DOHH2 (cell line): ENCODE results near the gene POU6F1.

Experiments
- H3F3A ChIP-seq: fragments of 200-600 bp; sonication (generic), shearing (Covaris generic); 2 replicates; pipeline ENCODE4 v1.6.0; 2016; ENCODE audit warnings: antibody characterized with exemption, mild to moderate bottlenecking; ENCODE audit not compliant: control insufficient read depth, insufficient read depth
- H3K27ac ChIP-seq: fragments of 200-600 bp; sonication (generic); 2 replicates; pipeline ENCODE4 v1.5.1; 2014; ENCODE audit warnings: low read depth, mild to moderate bottlenecking, low read length, moderate library complexity
- H3K27me3 ChIP-seq: fragments of 200-600 bp; sonication (generic); 2 replicates; pipeline ENCODE4 v1.6.1; 2014; ENCODE audit warnings: mild to moderate bottlenecking, low read length, mixed read lengths; ENCODE audit not compliant: control insufficient read depth
- H3K36me3 ChIP-seq: fragments of 200-600 bp; sonication (generic); 2 replicates; pipeline ENCODE4 v1.6.1; 2014; ENCODE audit warnings: mild to moderate bottlenecking, low read length, moderate library complexity, mixed read lengths; ENCODE audit not compliant: control insufficient read depth
- H3K4me1 ChIP-seq: fragments of 200-600 bp; sonication (generic); 2 replicates; pipeline ENCODE4 v1.6.1; 2014; ENCODE audit warnings: mild to moderate bottlenecking, low read length, mixed read lengths; ENCODE audit not compliant: control insufficient read depth
- H3K4me2 ChIP-seq: fragments of 200-600 bp; sonication (generic); 2 replicates; pipeline ENCODE4 v1.6.0; 2014; ENCODE audit warnings: mild to moderate bottlenecking, low read length, moderate library complexity
- H3K4me3 ChIP-seq: fragments of 200-600 bp; sonication (generic); 2 replicates; pipeline ENCODE4 v1.5.1; 2014; ENCODE audit warnings: mild to moderate bottlenecking, low read length, mixed read lengths
- H3K79me2 ChIP-seq: fragments of 200-600 bp; sonication (generic); 2 replicates; pipeline ENCODE4 v1.6.1; 2014; ENCODE audit warnings: mild to moderate bottlenecking, low read length, mixed read lengths; ENCODE audit not compliant: control insufficient read depth
- H3K9me2 ChIP-seq: fragments of 200-600 bp; sonication (generic); replicated peaks from 2 replicates; pipeline ENCODE4 v1.6.1; 2014; ENCODE audit warnings: mild to moderate bottlenecking, low read length, mixed read lengths; ENCODE audit not compliant: control insufficient read depth
- H3K9me3 ChIP-seq: fragments of 200-600 bp; sonication (generic); 2 replicates; pipeline ENCODE4 v1.6.1; 2014; ENCODE audit warnings: antibody characterized with exemption, low read length, mixed read lengths; ENCODE audit not compliant: control insufficient read depth, insufficient read depth
- H4K20me1 ChIP-seq: fragments of 200-600 bp; sonication (generic); 2 replicates; pipeline ENCODE4 v1.6.0; 2014; ENCODE audit warnings: low read depth, mild to moderate bottlenecking, antibody characterized with exemption, low read length, moderate library complexity; ENCODE audit not compliant: control insufficient read depth, insufficient read depth
- CTCF ChIP-seq: fragments of 200-600 bp; sonication (generic); IDR thresholded peaks from one replicate; pipeline ENCODE4 v1.5.1; 2014; ENCODE audit warnings: antibody characterized with exemption, mild to moderate bottlenecking, low read depth, low read length; ENCODE audit not compliant: poor library complexity, severe bottlenecking
- EZH2phosphoT487 ChIP-seq: fragments of 200-600 bp; sonication (generic); IDR thresholded peaks from 2 replicates; pipeline ENCODE4 v1.6.1; 2017; ENCODE audit warnings: borderline replicate concordance, mild to moderate bottlenecking, antibody characterized with exemption, low read length, moderate library complexity, mixed read lengths

POU6F1 gene

GRCh38 chr12:51156245-51156765 is 61.6 kb downstream of the POU6F1 start:
- no peak overlapping the region for H3K4me2 ChIP-seq
- H3K4me3 ChIP-seq = no peak overlapping the region
- no peaks in the 10 kb centered on the region for H3K36me3 ChIP-seq
- H3F3A ChIP-seq = no peaks in the 10 kb centered on the region
- H3K79me2 ChIP-seq = peaks cover 16% of the 10 kb centered on the region
- no peaks in the 10 kb centered on the region for H3K27me3 ChIP-seq
- TF ChIP-seq EZH2phosphoT487 (no peak), CTCF (no peak)
- H3K9me3 ChIP-seq = no peaks in the 10 kb centered on the region
- H3K4me1 ChIP-seq = no peaks in the 10 kb centered on the region
- H4K20me1 ChIP-seq = no peaks in the 10 kb centered on the region
- H3K27ac ChIP-seq = no peak overlapping the region
- H3K9me2 ChIP-seq = no peaks in the 10 kb centered on the region

- Histone ChIP-seq H3F3A (no peaks in the 10 kb centered on the region), H3K36me3 (no peaks in the 10 kb centered on the region), H3K27ac (no peak overlapping the region), H3K4me2 (no peak overlapping the region), H4K20me1 (no peaks in the 10 kb centered on the region), H3K9me3 (no peaks in the 10 kb centered on the region), H3K9me2 (no peaks in the 10 kb centered on the region), H3K4me1 (no peaks in the 10 kb centered on the region), H3K79me2 (peaks cover 2% of the 10 kb centered on the region; the same call in 1 of the 2 replicates), H3K4me3 (no peak overlapping the region), H3K27me3 (no peaks in the 10 kb centered on the region)
- TF ChIP-seq CTCF = no peak
- no peak for TF ChIP-seq EZH2phosphoT487
Measured at GRCh38 chr12:51152953-51153352, 64.9 kb downstream of the POU6F1 start.

- TF ChIP-seq EZH2phosphoT487 = no peak
- TF ChIP-seq CTCF = no peak
- H3K4me3 ChIP-seq = no peak overlapping the region
- no peaks in the 10 kb centered on the region for H3K36me3 ChIP-seq
- no peaks in the 10 kb centered on the region for H3K27me3 ChIP-seq
- no peaks in the 10 kb centered on the region for H4K20me1 ChIP-seq
- H3K9me2 ChIP-seq = no peaks in the 10 kb centered on the region
- H3K9me3 ChIP-seq = no peaks in the 10 kb centered on the region
- no peaks in the 10 kb centered on the region for H3F3A ChIP-seq
- no peak overlapping the region for H3K4me2 ChIP-seq
- H3K27ac ChIP-seq = no peak overlapping the region
- no peaks in the 10 kb centered on the region for H3K4me1 ChIP-seq
- no peaks in the 10 kb centered on the region; the same call in 1 of the 2 replicates for H3K79me2 ChIP-seq
Measured at GRCh38 chr12:51150777-51151176, 67.1 kb downstream of the POU6F1 start.

GRCh38 chr12:51147309-51147708 is 70.6 kb downstream of the POU6F1 start:
- no peak overlapping the region for H3K4me2 ChIP-seq
- H3K9me3 ChIP-seq = no peaks in the 10 kb centered on the region
- no peaks in the 10 kb centered on the region for H3K27me3 ChIP-seq
- no peaks in the 10 kb centered on the region for H3K36me3 ChIP-seq
- H3K27ac ChIP-seq = no peak overlapping the region
- no peaks in the 10 kb centered on the region for H3K4me1 ChIP-seq
- H4K20me1 ChIP-seq = no peaks in the 10 kb centered on the region
- TF ChIP-seq EZH2phosphoT487 = no peak
- TF ChIP-seq CTCF = no peak
- peaks cover 3% of the 10 kb centered on the region; the same call in 1 of the 2 replicates for H3K79me2 ChIP-seq
- H3K4me3 ChIP-seq = no peak overlapping the region
- no peaks in the 10 kb centered on the region for H3F3A ChIP-seq
- no peaks in the 10 kb centered on the region for H3K9me2 ChIP-seq
